ENCODE data around the gene COL1A2. TPM values are rescaled to one million over a fixed set of nuclear protein-coding genes. Genes with fewer than 3 reads are reported as not detected.

The COL1A2 gene
- total and polyA plus RNA-seq, 2 of the 4 experiments (the other 2 are of a cell fraction): 1,211 to 4,454 TPM

GRCh38 chr7:94436018-94436604, 41.4 kb downstream of the COL1A2 start:
- Histone ChIP-seq H3K27ac (ENCODE audit: insufficient read depth, low read length) (no peak overlapping the region), H3K4me3 (ENCODE audit: insufficient read depth, low read depth, low read length) (no peak overlapping the region), H2AFZ (replicated peaks; ENCODE audit: low read length, poor library complexity) (no peak overlapping the region), H3K36me3 (ENCODE audit: control insufficient read depth, insufficient read depth, low read length) (peaks cover 1% of the 10 kb centered on the region), H3K9me3 (ENCODE audit: control insufficient read depth, insufficient read depth, low read length) (no peaks in the 10 kb centered on the region), H3K79me1 (ENCODE audit: low read depth in 1 of 2, low read length in 2 of 2) (no peaks in the 10 kb centered on the region), H3K4me2 (ENCODE audit: low read depth, low read length) (no peak overlapping the region; the same call in 1 of the 2 replicates), H2BK5ac (ENCODE audit: low read depth, low read length, poor library complexity, severe bottlenecking) (no peak overlapping the region), H2BK20ac (ENCODE audit: low read depth, low read length) (no peak overlapping the region), H4K20me1 (ENCODE audit: insufficient read depth, low read length) (peaks cover 18% of the 10 kb centered on the region; the same call in 1 of the 2 replicates), H3K14ac (replicated peaks; ENCODE audit: low read depth, low read length) (0 out of 2 replicates have a peak overlapping the region, but pooled peaks have one; percentile 51), H2AK5ac (ENCODE audit: low read depth, low read length) (no peak overlapping the region), H3K27me3 (ENCODE audit: control insufficient read depth, insufficient read depth, low read length) (no peaks in the 10 kb centered on the region), H4K8ac (ENCODE audit: low read depth in 2 of 2, low read length in 2 of 2) (peak overlapping the region in 1 of 2 experiments; percentile 54; a peak in 1 of 4 replicates), H3K9me1 (ENCODE audit: insufficient read depth, low read length) (no peaks in the 10 kb centered on the region; the same call in 1 of the 2 replicates), H4K5ac (ENCODE audit: low read depth, low read length) (no peak overlapping the region), H2BK120ac (ENCODE audit: low read depth, low read length) (peak overlapping the region; percentile 32; the same call in 1 of the 2 replicates), H2BK15ac (ENCODE audit: low read depth, low read length) (no peak overlapping the region), H3K23ac (ENCODE audit: low read depth, low read length) (no peak overlapping the region), H2AK9ac (replicated peaks; ENCODE audit: low read depth, low read length, poor library complexity) (no peak overlapping the region), H3K4ac (ENCODE audit: low read depth, low read length) (no peak overlapping the region), H3K9ac (ENCODE audit: low read depth, low read length) (no peak overlapping the region), H3K4me1 (ENCODE audit: control insufficient read depth, insufficient read depth, low read length) (peaks cover 8% of the 10 kb centered on the region), H3K18ac (ENCODE audit: low read depth, low read length) (no peak overlapping the region), H3K56ac (ENCODE audit: extremely low read depth, insufficient read depth, low read length) (no peak overlapping the region), H4K91ac (ENCODE audit: insufficient read depth, low read depth, low read length) (no peak overlapping the region)
- CTCF ChIA-PET: interaction anchor here (0.6 to 8.2 kb wide), 10 partner anchors 13 to 811 kb away, joined by 3 to 79 read pairs (median 3); partner anchors contain the start of gene COL1A2
- dilution Hi-C loops (cut with HindIII; ENCODE audit: low sequenced_read_pairs, unreplicated experiment): no loop called here
- ATAC-seq (ENCODE audit: low read depth) (peak; percentile 43), DNase-seq (peak; percentile 78)
- in situ Hi-C loops (cut with MboI; ENCODE audit: low sequenced_read_pairs): loop anchor here (25.0 kb wide), 1 partner anchor 524 kb away; the partner anchor contains the start of genes GNG11 and GNGT1
- no TSS peak for BruUV-seq (replicated peaks)
- 40% methylated on average over 2 of the region's 6 CpGs; no CpG with 5 or more reads in 1 of the 2 experiments for WGBS, 2 experiments (ENCODE audit: extremely low coverage in 2 of 2, insufficient read length in 1 of 2)
- intact Hi-C loops (cut with micrococcal nuclease): loop anchor here (1.0 to 10.0 kb wide), 2 partner anchors 147 to 531 kb away; partner anchors contain the start of gene GNGT1
- POLR2A ChIA-PET (ENCODE audit: unreplicated experiment): interaction anchor here (0.6 kb wide), 1 partner anchor 59 kb away, joined by 3 read pairs; no protein-coding TSS in a partner anchor
- TF ChIP-seq MAFK (IDR thresholded peaks at IDR 0.05; ENCODE audit: low read depth, low read length) (no peak), RFX5 (IDR thresholded peaks at IDR 0.05; ENCODE audit: low read depth, low read length) (no peak), NFE2L2 (IDR thresholded peaks at IDR 0.05; ENCODE audit: low read depth, low read length) (no peak), BHLHE40 (IDR thresholded peaks at IDR 0.05; ENCODE audit: low read depth, low read length) (no peak), CEBPB (IDR thresholded peaks at IDR 0.05; ENCODE audit: low read depth, low read length) (no peak), MAZ (IDR thresholded peaks at IDR 0.05; ENCODE audit: borderline replicate concordance, low read depth, low read length) (no peak), FOS (IDR thresholded peaks at IDR 0.05; ENCODE audit: low read depth, low read length) (no peak), MXI1 (IDR thresholded peaks at IDR 0.05; ENCODE audit: borderline replicate concordance, low read depth, low read length) (no peak), CTCF (conservative IDR thresholded peaks at IDR 0.05; ENCODE audit: low read depth, low read length) (peak; percentile 81), RCOR1 (IDR thresholded peaks at IDR 0.05; ENCODE audit: insufficient replicate concordance, low read length) (no peak), SMC3 (IDR thresholded peaks at IDR 0.05; ENCODE audit: low read depth, low read length) (peak; percentile 83), RAD21 (IDR thresholded peaks at IDR 0.05; ENCODE audit: low read length) (peak; percentile 68), ELK1 (IDR thresholded peaks at IDR 0.05; ENCODE audit: borderline replicate concordance, low read depth, low read length) (no peak)
- TF ChIP-seq, protein P1, sequence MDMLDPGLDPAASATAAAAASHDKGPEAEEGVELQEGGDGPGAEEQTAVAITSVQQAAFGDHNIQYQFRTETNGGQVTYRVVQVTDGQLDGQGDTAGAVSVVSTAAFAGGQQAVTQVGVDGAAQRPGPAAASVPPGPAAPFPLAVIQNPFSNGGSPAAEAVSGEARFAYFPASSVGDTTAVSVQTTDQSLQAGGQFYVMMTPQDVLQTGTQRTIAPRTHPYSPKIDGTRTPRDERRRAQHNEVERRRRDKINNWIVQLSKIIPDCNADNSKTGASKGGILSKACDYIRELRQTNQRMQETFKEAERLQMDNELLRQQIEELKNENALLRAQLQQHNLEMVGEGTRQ (IDR thresholded peaks at IDR 0.05; ENCODE audit: low read depth, low read length): no peak
